Measurements from ENCODE around the gene PHF12.

Gene PHF12

DNA sequence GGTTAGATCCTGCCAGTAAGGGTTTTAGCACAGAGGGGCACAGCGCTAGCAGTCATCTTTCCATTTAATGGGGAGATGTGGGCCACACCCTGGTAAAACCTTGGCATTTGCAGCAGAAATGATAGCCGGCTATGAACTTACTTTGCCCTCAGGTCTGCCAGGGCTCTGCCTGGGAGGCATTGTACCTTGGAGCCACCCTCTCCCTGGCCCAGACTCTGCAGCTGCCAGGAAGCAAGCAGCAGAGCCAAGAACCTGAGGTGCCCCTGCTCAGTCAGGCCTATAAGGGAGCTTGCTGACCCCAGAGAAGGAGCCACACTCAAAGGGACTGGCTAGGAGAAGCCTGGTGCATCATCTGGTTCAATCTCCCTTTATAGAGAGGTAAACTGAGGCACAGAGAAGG lies 23.7 kb upstream of the PHF12 start:
- no peak for DNase-seq

GRCh38 chr17:28974451-28974850 lies 23.1 kb upstream of the PHF12 start:
- no peak for DNase-seq

GRCh38 chr17:28973425-28973824 lies 22.1 kb upstream of the PHF12 start:
- no peak for DNase-seq

GRCh38 chr17:28972437-28972836 lies 21.1 kb upstream of the PHF12 start:
- no peak for DNase-seq

- no peak for DNase-seq
These were observed 19.6 kb upstream of the PHF12 start for GRCh38 chr17:28970879-28971278.

DNA sequence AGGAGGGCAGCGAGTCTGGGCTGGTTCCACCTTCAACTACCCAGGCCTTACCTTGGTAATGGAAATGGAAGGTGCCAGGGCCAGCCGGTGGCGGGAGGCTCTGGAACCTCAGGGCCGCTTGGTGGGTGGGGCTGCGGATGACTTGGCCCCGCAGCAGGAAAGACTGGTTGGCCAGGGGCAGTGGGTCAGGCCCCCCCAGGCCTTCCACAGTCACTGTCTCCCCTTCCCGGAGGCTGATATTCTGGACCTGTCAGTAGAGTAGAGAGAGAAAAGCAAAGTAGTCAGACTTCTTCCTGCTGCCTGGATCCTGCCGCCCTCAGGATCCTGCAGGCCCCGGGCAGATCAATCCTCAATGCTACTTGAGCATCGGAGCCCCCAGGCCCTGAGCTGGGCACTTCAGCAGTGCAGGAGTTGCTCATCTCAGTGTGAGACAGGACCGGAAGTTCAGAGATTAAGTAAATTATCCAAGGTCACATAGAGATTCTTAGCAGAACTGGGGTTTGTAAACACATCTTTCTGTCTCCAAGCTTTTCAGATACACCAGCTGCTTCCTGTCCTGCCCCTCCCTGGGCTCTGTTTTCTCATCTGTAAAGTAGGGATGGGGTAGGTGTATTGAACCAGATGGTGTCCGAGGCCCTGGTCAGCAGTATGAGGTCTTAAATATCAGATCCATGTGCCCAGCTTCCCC lies 18.5 kb upstream of the PHF12 start:
- DNase-seq: no peak

- no peak for DNase-seq
These were observed 17.6 kb upstream of the PHF12 start for GRCh38 chr17:28968914-28969295.

- DNase-seq: no peak
These were observed 17.1 kb upstream of the PHF12 start for GRCh38 chr17:28968231-28968913.

DNA sequence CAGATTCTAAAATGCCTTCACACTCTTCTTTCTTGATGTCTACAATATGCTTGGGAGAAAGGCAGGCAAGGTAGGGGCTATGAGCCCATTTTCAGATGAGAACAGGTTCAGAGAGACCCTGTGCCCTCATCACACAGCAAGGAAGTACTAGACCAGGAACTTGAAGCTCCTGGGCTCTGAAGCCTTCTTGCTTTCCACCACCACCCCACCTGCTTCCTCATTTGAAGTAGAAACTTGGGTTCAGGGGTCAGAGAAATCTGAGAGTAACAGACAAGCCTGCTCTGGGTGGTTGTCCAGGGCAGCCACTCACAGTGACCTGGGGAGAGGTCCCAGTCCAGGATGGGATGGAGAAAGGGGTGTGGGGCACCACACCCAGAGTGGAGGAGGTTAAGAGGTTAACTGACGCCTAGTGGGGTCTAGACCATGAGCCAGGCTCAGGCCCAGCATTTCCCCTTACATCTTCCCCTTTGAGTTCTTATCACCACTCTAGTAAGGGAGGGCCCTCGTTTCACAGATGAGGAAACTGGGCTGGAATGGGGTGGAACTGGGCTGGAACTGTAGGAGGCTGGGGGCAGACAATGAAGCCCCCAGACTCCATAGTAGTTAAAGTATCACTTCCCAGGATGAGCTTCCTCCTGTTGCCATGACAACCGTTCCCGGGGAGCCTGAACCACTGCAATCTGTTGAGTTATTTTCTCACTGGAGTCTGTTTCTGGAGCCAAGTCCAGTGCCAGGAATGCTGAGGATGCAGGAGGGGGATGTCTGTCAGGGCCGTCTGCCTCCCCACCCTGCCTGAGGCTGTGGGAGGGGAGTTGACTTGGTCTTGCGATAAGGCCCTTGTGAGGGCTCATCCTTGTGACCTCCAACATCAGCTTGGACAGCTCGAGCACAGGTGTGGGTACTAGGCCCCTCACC lies 16.2 kb upstream of the PHF12 start:
- DNase-seq: no peak

GRCh38 chr17:28963841-28964240 lies 12.5 kb upstream of the PHF12 start:
- no peak for DNase-seq

GRCh38 chr17:28963055-28963611 lies 11.8 kb upstream of the PHF12 start:
- DNase-seq: no peak

GRCh38 chr17:28961391-28961790 lies 10.1 kb upstream of the PHF12 start:
- no peak for DNase-seq

DNA sequence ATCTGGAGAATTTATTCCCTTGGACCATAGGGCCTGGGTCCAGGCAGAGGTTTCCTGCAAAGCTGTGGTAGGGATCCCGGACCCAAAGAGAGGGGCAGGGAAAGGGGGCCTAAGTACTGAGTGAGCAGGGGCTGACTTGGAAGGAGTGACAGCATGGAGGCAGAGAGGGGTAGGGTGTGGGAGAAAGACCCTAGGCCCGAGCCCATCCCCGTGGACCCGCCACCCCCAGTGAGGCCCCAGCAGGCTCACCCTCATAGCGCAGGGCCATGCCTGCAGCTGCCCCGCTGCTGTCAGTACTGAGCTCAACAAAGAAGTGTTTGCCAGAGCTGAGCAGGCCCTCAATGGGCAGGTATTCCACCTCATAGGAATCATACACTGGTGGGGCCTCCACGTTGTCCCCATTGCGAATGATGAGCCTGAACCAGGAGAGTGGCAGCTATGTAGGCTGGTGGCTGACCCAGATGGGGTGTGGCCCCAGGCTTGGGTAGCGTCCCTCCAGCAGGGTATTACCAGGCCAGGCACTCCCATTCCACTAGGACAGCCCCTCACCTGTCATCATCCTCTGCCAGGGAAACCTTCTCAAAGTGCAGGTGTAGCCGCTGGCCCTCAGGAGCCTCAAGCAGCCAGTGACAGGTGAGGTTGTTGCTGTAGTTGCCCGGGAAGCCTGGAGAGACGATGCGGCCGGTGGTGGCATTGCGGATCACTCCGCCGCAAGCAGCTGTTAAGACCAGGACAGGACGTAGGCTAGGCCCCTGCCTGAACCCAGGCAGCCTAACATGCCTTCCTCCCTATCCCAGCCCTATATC lies 9.1 kb upstream of the PHF12 start:
- DNase-seq: no peak

DNA sequence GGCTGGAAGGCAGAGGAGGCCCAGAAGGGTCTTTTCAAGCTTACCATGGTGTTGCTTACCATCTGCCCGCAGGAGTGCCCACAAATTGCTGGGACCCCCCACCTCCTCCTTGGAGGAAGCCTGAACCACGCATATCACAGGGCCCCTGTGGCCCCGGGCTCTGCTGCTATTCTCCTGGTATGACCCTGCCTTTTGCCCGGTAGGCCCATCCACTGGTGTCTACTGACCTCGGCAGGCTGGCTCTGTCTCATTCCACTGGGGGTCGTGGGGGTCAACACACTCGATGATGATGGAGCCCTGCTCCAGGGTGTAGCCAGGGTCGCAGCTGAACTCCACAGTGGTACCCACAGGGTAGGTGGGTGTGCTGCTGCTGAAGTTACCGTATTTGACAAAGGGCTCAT lies 8.2 kb upstream of the PHF12 start:
- DNase-seq: no peak

DNA sequence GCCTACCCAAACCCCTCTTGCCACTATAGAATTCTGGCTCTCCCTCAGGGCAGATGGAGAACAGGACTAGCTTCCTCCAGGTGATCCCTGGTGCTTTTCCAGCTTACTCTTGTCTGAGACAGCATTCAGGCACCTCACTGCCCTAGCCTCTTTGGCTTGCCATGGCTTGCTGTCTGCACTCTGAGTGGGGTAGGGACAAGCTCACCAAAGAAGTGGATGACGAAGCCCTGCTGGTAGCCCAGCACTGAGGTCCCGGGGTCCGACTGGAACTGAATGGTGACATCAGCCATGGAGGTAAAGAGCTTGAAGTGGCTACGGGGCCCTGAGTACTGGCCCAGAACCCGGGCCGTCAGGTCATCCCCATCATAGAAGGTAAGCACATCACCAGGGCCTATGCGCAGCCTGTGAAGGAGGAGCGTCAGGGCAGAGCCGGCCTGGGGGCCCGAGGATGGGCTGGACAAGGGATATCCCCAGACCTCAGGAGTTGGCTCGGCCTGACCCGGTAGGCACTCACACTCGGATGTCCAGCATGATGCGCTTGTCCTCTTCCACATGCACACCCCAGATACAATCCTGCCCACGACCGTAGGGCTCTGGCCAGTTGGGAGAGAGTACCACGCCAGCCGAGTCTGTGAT lies 7.6 kb upstream of the PHF12 start:
- no peak for DNase-seq

DNA sequence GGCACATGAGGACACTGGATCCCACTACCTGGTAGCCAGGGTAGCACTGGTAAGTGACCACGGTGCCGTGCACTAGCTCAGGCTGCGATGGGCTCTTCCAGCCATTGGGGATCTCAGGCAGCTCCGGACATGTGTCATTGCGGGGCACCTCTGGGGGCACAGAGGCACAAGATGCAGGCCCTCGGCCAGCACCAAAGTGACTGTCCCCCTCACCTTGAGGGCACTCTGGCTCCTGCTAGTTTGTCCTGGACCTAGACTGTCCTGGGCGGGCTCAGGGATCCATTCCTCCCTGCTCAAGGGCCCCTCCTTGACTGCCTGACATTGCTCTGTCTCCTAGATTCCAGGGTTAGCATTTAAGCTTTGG lies 6.7 kb upstream of the PHF12 start:
- DNase-seq: no peak

- no peak for DNase-seq
These were observed 6.1 kb upstream of the PHF12 start for GRCh38 chr17:28957277-28957991.

- DNase-seq: no peak
These were observed 5.5 kb upstream of the PHF12 start for GRCh38 chr17:28956861-28957260.

DNA sequence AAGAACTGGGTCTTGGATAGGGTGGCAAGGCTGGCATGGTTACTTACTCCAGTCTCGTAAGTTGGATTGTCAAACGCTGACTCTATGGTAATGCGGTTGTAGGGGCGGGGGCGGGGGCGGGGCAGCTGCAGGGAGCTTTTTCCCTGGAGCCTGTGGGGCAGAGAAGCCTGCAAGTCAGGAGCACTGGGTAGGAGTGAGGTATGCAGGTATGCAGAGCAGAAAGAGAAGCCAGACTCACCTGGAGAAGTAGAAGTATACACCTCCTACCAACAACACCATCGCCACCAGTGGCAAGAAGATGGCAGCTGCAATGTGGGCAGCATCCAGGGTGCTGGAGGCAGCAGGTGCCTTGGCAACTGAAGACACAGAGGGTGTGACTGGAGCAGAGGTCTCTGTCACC lies 4.8 kb upstream of the PHF12 start:
- no peak for DNase-seq

GRCh38 chr17:28955408-28955807 lies 4.1 kb upstream of the PHF12 start:
- DNase-seq: no peak

GRCh38 chr17:28954886-28955285 lies 3.6 kb upstream of the PHF12 start:
- no peak for DNase-seq
